GM18858 (cell line): Measurements from ENCODE around the gene SMYD3.

Experiments
- ATAC-seq: cut with Tn5 transposase; IDR thresholded peaks from one replicate; pipeline ENCODE4 v1.9.1; 2021; ENCODE audit not compliant: unreplicated experiment

SMYD3 gene

DNA sequence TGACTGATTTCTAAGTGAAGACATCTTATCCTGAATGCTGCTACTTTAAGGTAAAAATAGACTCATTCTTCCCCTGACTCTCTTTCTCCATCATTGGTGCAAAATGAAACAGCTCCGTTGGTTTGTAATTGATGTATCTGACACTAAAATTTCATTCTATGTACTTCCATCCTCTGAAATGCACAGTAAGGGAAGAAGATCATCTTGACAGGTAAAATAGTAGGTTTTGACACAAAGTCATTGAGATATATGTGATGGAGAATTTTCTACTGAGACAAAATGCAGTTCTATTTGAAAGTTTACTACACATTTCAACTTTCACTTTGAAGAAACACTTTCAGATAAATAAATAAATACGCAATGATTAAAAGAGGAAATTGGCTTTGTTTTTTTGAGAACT is 348.9 kb downstream of the SMYD3 start:
- ATAC-seq, result no peak

DNA sequence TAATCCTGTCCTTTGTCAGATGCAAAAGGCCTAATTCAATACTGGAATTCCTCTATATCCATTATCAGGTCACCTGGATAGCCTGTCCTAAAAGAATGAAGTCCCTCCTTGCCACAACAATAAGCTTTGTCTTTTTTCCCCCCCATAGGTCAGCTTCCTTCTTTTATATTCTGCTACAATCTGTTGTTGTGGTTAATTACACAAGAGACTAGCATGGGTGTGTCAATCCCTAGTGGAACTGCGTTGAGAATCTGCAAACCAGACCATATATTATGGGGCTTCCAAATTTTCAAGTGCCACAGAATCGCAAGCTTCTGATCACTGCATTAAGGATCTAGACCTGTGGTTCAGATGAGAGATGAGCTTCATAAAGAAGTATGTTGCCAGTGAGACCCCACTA is 349.6 kb downstream of the SMYD3 start:
- ATAC-seq, result no peak

DNA sequence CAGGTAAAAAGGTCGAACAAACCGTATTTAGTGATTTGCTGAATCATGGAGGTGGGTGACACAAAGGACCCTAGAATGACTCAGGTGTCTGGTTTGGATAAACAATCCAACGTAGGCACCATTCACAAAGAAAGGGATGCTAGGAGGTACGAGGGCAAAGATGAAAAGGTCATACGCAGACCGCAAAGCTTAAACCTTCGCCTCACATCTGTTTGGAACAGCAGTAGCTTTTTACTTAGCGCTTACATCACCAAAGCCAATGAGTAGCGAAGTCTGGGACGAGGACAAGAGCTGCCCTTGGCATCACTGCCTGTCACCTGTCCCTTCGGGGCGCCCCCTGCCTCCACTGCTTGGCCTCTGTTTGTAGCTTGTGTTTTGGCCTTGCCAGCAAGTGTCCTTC is 350.2 kb downstream of the SMYD3 start:
- ATAC-seq, result no peak

DNA sequence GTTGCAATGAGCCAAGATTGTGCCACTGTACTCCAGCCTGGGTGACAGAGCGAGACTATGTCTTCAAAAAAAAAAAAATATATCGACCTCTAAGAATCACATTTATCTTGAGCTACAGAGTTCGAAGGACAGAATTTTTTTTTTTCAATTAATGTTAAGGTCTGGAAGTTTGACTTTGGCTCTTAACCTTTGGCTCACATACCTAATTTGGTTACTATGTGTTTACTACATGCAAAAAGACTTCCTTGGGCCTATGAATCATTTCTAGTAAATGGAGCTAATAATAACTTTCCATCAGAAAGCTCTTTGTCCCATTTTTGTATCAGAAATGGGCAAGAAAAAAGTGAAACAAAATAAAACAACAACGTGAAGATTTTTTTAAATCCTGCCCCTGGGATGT is 351.2 kb downstream of the SMYD3 start:
- ATAC-seq, result no peak

DNA sequence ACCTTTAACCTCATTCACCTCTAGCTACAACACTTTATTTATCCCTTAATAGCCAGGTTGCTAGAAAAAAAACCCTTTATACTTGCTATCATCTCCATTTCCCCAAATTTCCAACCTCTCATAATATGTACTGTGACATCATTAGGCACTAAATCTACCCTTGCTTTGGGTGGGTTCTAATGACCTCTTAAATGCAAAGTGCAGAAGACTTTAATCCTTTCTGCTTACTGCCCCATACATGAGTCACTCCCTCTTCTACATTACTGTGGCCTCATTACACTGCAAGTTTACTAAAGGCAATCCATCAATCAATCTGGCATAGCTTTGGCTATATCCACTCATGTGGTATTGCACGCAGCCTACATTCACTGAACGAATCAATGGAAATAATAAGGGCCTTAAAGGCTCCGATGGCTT is 353.3 kb downstream of the SMYD3 start:
- no peak for ATAC-seq

DNA sequence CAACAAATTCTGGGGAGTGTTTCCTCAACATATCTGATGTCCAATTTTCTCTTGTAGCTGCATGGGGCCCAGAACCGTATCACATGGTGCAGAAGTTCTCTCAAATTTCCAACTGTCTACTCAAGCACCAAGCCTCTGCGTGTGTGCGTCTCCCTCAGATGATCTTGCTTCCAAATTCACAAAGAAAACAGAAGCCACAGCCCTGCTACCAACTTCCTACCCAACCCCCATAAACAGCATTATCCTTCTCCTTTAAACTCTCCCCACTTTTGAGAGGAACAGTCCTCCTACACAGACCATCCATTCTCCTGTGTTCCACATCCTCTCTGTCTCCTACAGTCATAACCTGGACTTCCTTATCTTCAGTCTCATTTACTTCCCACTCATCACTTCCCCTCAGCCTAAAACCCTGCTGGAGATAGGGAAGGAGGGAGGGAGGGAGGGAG is 354.1 kb downstream of the SMYD3 start:
- no peak for ATAC-seq

DNA sequence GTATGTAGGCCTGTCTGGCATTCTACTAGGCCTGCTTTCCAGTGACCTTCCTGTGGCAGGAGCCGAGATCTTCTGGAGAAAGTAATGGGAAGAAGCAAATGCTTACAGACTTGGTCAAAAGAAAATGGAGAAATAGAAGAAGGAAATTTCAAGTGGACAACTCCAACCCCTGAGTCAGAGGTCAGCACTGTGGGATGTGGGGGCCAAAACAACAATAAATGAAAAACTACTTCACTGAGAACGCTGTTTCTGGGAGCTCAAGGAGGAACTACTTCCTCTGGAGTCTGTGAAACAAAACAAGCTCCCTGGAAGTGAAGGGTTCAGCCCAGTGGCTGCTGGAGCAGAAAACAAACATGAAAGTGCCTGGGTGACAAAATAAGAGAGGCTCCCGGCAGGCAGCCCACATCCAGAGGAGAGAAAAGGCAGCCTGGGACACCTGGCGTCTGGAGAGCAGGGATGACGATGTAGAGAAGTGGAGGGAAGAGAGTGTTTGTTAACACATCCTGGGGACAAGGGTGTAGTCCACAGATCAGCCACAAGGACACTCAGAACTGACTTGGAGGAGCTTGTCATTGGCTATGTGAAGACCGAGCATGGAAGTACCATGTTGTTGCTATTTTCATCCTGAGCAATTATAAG is 355.2 kb downstream of the SMYD3 start:
- no peak for ATAC-seq

DNA sequence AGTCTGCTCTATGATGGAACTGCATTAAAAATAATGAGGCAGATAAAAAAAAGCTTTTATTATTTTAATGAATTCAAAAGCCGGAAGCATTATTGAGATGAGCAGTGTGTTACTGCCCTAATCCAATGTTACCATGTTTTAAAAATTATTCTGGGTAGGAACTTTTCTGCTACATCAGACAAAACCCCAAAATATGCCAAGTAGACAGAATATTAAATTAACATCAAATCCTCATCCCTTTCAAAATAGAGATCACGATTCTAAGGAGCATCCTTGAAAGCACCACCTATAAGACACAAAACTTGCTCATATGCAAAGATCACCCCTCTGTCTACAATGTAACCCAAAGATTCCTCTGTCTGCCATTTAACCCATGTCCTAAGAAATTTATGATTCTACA is 357.5 kb downstream of the SMYD3 start:
- no peak for ATAC-seq

DNA sequence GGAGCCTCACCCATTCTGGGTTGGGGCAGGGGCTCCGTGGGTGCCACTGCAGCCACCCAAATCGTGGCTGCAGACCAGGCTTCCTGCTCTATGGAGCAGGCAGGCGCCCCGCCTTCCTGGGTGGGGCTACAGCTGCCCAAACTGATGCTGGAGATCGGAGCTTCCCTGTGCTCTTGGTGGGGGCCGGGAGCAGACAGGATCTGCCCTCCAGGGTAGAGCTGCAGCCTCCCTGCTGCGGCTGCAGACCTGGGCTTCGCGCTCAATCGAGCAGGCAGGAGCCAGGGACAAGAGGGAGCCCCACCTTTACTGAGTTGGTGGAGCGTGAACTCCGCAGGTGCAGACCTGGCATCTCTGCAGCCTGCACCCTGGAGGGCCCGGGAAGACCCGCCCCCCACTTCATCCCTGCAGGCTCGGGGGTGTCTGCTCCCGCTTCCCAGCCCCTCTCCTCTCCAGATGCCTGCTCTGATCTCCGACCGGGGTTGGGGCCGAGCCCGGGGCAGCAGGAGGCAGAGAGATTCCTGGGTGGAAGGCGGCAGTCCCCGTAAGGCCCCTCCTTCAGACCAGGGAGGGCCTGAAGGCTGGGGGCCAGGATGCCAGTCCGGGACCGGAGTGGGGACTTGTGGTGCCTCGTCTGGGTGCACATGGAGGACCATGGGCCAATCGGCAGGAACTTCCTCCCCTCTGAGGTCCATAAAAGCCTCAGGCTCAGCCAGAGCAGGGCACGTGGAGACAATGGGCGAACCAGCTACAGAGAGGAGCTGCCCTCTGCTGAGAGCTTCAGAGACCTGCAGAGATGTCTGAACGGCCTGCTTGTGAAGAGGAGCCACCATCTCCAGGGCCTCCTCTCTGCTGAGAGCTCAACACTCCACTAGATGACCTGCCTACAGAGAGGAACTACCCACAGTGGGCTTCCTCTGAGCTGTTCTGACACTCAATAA is 359.3 kb downstream of the SMYD3 start:
- no peak for ATAC-seq

DNA sequence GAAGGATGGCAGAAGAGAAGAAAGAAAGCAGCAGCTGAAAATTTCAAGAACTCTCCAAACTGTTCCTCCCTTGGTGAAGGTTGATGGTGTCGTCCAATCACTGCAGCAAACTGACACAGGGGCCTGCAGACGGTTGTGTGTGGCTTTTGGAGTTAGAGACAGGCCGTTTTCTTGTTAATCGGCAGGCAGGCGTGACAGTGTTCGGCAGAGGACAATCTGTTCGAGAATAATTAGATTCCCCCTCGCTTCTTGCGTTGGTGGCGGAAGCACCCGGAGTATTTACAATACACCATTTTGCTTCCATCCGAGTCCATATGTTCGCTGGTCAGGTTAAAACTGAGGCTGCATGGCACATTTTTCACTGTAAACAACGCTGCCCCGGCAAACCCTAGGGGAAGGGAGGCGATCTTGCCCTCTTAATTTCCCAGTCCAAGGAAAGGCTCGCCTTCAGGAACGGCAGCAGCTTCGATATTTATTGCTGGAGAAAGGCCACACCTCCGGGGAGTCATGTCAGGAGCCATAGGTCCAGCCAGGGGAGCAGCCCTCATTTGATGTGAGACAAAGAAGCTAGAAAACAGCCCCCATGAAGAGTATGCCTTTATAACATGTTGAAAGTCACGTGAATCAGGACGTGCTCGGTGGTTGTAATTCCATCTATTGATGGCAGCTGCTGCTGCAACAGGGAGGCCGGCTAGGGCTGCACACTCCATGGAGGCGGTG is 360.1 kb downstream of the SMYD3 start:
- ATAC-seq, result no peak

DNA sequence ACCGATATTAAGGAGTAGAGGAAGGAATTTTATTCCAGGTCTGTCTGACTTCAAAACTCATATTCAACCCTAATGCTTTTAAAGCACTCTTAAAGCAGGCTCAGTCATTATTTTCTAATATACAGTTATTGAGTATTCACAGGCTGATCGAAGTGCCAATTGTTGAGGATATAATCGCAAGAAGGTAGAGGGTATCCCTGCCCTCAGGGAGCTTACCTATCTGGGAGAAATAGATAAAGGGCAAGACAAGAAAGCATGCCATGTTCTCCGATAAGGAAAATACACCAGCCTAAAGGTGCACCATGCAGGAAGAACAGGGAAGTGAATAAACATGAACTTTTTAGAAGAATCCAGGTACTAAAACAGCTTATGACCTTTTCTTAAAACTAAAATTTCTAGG is 361.2 kb downstream of the SMYD3 start:
- ATAC-seq, result no peak

DNA sequence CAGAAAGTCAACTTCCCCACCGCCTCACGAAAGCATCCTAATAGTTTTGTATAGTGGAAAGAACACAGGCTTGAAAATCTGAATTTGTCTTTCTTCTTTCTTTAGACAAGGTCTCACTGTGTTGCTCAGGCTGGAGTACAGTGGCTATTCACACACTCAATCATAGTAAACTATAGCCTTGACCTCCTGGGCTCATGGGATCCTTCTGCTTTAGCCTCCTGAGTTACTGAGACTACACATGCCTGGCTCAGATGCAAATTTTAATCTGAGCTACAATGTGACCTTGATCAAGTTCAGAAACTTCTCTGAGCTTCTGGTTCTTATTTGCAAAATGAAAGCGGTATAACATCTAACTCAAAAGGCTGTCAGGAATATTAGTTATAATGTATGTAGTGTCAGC is 362.1 kb downstream of the SMYD3 start:
- ATAC-seq, result no peak

DNA sequence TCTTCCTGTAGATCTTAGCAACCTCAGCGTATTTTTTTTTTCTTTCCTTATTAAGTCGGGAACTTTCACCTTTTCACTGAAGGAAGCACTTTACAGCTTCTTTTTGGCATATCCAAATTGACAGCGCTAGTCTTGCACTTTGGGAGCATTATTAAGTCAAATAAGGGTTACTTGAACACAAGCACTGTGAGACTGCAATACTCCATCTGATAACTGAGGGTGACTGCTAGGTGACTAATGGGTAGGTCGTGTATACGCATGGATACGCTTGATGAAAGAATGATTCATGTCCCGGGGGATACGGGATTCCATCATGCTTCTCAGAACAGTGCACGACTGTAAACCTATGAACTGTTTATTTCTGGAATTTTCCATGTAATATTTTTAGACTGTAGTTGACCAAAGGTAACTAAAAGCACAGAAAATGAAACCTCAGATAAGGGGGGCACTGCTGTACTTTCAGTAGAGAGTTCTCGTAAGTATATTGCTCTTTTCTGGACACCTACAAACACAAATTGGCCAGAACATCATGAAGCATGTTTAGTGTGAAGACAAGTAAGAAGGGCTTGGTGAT is 364.7 kb downstream of the SMYD3 start:
- ATAC-seq, result no peak

DNA sequence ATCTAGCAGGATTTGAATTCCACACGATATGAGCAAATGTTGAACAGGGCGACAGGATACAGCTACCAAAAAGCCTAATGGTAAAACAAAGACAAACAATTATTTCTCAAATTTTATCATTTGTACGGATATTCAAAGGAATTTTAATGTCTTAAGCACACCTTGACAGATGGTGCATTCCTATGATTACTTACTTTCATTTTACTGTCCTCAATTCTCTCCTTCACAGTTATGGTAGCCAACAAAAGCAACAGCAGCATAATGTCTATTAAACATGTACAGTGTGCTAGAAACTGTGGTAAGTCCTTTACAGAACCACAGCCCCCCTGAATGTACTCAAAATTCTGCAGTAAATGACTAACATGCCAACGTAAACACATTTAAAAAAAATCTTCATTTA is 365.8 kb downstream of the SMYD3 start:
- ATAC-seq, result no peak

DNA sequence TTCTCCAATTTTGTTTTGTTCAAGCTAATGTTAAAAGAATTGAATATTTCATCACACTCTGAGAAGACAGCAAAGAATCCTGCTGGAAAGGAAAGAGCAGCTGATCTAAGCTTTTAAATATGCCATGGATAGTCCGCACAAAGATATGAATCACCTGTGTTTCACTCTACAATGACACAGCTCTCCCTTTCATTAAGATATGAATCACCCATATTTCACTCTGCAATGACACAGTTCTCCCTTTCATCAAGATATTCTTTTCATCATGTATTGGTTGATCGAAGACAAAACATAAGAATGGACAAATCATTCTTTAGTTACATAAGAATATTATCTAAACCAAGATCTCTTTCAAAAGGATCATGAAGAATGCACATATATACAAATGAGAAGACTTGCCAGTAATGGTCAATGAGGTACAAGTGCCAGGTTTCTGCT is 367.3 kb downstream of the SMYD3 start:
- no peak for ATAC-seq

DNA sequence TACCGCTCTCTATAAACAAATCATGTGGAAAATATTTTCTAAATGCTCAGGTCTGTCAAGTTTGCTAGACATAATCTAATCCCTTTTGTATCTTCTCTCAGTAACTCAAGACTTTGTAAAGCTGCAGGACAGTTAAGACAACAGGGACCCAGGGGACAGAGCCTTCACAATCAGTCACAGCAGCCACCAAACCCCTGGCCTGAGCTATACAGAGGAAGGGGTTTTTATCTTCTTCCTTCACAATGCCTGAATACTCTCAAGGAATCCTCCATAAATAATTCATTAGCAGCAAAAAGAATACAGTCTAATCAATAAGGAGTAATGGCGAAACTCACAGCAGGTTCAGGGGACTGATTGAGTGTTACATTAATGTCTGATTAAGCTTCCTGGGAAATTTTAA is 368.3 kb downstream of the SMYD3 start:
- ATAC-seq, result no peak

DNA sequence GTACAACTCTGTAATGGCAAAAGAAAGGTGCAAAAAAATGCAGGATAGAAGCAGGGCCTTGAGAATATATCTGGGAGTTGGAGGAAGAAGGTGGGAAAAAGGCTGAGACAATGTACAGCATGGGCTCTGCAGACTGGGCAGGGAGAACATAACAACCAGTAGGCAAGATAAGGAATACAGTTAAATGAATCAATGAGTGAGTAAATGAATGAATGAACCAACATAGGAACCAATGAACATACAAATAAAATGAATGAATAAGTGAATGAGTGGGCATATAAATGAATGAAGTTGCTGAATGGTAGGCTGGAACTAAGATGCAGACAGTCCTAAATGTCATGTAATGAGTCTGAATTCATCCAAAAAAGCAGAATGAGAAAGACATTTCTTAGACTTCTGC is 370.6 kb downstream of the SMYD3 start:
- ATAC-seq, result no peak

DNA sequence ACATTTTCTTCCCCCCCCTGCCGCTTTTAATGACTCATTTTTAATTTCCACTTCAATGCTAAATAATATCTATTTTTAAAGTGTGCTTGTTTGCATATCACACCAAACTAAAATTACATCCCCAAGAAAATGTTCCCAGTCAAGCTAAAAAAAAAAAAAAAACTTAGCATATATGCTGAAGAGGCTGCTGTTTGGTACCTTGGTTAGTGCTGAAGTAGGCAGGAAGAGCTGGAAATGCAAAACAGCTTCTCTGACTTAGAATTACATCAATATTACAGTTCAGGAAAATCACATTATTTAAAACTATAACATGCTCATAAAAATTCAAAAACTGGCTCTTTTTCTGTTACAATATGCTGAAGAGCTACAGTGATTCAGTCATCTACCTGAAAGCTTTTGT is 372.3 kb downstream of the SMYD3 start:
- no peak for ATAC-seq

DNA sequence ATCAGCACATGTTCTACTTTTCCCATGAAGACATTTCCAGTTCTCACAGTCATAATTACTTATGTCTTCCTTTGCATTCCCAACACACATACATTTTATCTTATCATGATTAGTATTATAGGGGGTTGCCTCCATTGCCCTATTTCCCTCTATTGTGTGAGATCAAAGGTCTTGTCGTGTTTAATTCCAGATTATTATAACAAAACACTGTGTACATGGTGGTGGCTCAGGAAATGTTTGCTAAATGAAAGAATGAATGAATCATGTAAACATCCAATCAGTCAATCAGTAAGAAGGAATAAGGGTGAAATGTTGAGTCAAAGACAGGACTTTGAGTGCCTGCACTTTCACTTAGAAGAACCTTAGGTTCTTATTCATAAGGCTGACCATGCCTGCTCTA is 376.0 kb downstream of the SMYD3 start:
- no peak for ATAC-seq

DNA sequence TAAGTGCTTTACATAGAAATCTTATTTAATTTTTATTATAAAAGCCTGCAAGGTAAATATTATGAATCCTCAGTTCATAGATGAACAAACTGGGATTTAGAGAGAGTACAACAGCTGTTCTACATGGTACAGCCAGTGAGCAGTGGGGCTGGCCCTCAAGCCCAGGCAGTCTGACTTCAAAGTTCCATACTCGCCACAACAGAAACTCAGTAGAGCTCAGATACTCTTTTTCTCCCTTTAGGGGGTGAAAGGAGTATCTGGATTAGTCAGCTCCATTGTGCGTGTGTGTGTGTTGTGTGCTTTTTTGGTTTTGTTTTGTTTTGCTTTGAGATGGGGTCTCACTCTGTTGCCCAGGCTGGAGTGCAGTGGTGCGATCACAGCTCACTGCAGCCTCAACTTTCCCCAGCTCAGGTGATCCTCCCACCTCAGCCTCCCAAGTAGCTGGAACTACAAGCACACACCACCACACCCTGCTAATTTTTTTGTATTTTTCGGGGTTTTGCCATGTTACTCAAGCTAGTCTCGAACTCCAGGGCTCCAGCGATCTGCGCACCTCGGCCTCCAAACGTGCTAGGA is 378.5 kb downstream of the SMYD3 start:
- no peak for ATAC-seq

DNA sequence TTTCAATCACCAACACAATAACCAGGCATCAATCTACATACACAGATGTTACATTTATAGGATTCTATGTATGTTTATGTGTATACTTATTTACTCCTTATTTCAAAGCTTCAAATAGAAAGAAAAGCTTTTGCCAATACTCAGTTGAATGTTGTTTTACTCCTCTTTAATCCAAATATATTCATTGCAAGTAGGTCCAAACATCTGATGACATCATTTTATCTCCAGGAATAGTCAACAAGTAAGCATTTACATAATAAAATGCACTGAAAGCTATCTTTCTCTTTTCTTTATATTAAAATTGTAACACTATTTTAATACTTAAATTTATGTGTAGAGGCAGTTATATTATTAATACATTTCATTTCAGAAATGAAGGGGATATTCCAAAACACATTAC is 380.5 kb downstream of the SMYD3 start:
- ATAC-seq, result no peak
